CD4-positive, alpha-beta memory T cell (primary cell): Measurements from ENCODE around the gene PIK3R4. TPM values are rescaled to one million over a fixed set of nuclear protein-coding genes. Genes with fewer than 3 reads are reported as not detected.

Experiments
- CTCF ChIA-PET: fragments of 350-600 bp; sonication (Branson Sonifier 250); formaldehyde crosslinking; loops from one replicate; lab custom pipeline; 2021; ENCODE audit warnings: inconsistent platforms; ENCODE audit not compliant: partially characterized antibody; lab: Charles Lee
- POLR2A ChIA-PET: fragments of 350-600 bp; sonication (Branson Sonifier 250); formaldehyde crosslinking; loops from one replicate; lab custom pipeline; 2021; ENCODE audit not compliant: partially characterized antibody; lab: Charles Lee
- DNase-seq, 5 donors: peaks; one replicate each; pipeline versions ENCODE4 v3.0.0 to v3.0.0-alpha.2; 2020 to 2022; ENCODE audit warnings: mixed read lengths in 1 of 5
- H3K27ac ChIP-seq: one replicate; pipeline ENCODE4 v1.7.0; 2013; ENCODE audit warnings: low read depth, low read length
- H3K27me3 ChIP-seq: 2 replicates; pipeline ENCODE4 v1.7.0; 2013; ENCODE audit warnings: mild to moderate bottlenecking, low read length, moderate library complexity; ENCODE audit not compliant: insufficient read depth
- H3K36me3 ChIP-seq: 2 replicates; pipeline ENCODE4 v1.7.0; 2013; ENCODE audit warnings: mild to moderate bottlenecking, low read length, moderate library complexity; ENCODE audit not compliant: insufficient read depth
- H3K4me1 ChIP-seq: 2 replicates; pipeline ENCODE4 v1.7.0; 2013; ENCODE audit warnings: mild to moderate bottlenecking, low read length, moderate library complexity; ENCODE audit not compliant: insufficient read depth
- H3K4me3 ChIP-seq, 2 donors: one replicate each; pipeline ENCODE4 v1.7.0; 2013; ENCODE audit warnings: low read length in 2 of 2, mild to moderate bottlenecking in 1 of 2
- H3K9me3 ChIP-seq, 2 donors: one replicate each; pipeline ENCODE4 v1.7.0; 2013; ENCODE audit warnings: low read length in 2 of 2, control low read depth in 1 of 2; ENCODE audit not compliant: control insufficient read depth in 1 of 2
- H3K27ac Mint-ChIP-seq, 7 donors: one replicate each; pipeline ENCODE4 v1.8.0; 2020 to 2021; ENCODE audit warnings: mixed read lengths in 7 of 7, mild to moderate bottlenecking in 6 of 7, inconsistent platforms in 3 of 7, moderate library complexity in 3 of 7
- H3K27me3 Mint-ChIP-seq, 2 donors: one replicate each; pipeline ENCODE4 v1.8.0; 2020 to 2021; ENCODE audit warnings: mixed read lengths in 2 of 2
- H3K36me3 Mint-ChIP-seq, 2 donors: one replicate each; pipeline ENCODE4 v1.8.0; 2020 to 2021; ENCODE audit warnings: mixed read lengths in 2 of 2, inconsistent platforms in 1 of 2, mild to moderate bottlenecking in 1 of 2
- H3K4me1 Mint-ChIP-seq, 4 donors: one replicate each; pipeline ENCODE4 v1.8.0; 2020 to 2021; ENCODE audit warnings: mixed read lengths in 4 of 4, mild to moderate bottlenecking in 1 of 4
- H3K4me3 Mint-ChIP-seq, 8 donors: one replicate each; pipeline ENCODE4 v1.8.0; 2020 to 2021; ENCODE audit warnings: mixed read lengths in 8 of 8, mild to moderate bottlenecking in 7 of 8, moderate library complexity in 6 of 8, inconsistent platforms in 3 of 8
- H3K9me3 Mint-ChIP-seq, 8 donors: one replicate each; pipeline ENCODE4 v1.8.0; 2020 to 2021; ENCODE audit warnings: mixed read lengths in 8 of 8, mild to moderate bottlenecking in 5 of 8, inconsistent platforms in 3 of 8, moderate library complexity in 1 of 8
- intact Hi-C: fragments of 100-400 bp; cut with micrococcal nuclease; formaldehyde crosslinking; loops from one replicate; pipeline ENCODE4 v1.15.1; 2023
- polyA plus RNA-seq, 2 donors: library from polyadenylated mRNA; unstranded; fragments of 300-500 nt; fragmentation: Illumina TruSeq; gene quantifications; one replicate each; pipeline ENCODE4 v1.2.3, GENCODE V29; 2021
- total RNA-seq, 2 experiments: library from RNA; stranded (reverse); gene quantifications; one replicate each; pipeline ENCODE4 v1.2.3, GENCODE V29; 2021

The PIK3R4 gene
- total RNA-seq = 10 to 100 TPM; 29.1 to 33.2 TPM
- polyA plus RNA-seq = 10 to 100 TPM; 18.7 to 32.9 TPM

DNA sequence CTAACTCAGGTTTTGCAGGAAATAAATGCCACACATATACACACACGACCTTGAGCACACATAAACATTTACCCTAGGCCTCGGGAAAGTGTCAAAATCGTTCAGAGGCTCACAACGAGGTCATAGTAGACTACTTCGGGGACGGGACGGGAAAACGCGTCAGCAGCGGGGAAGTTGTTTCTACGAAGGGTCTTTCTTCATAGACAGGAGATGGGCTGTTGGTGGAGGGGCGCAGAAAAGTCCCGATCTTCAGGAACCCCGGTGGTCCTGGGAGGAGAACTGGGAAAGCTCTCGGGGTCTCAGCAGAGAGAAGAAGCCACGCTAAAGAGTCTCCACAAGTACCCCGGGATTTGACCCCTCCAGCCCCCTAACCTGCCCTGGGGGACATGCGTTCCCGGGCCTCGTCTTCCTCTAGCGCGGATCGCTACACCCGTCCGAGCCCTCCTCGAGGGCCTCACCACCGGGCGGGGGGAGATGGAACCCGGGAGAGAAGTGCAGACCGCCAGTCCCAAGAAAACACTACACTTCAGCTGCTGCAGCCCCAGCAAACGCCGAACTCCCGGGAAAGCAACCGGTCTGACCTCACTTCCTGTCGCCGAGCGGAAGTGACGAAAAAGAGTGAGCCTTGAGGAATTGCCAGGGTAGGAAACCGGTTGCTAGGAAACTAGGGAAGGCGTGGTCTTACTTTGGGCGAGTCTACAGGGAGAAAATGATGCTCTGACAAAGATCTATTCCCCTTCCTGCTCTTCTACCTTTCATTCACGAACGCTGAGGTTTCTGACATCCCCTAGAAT lies at the start of gene PIK3R4:
Gene PIK3R4 (minus strand): TSS at position 584 of the 794 bp plus-strand sequence. CDS start 1,611 bp downstream, outside the sequence.
- Histone ChIP-seq H3K4me3 (peak within 1 kb of the TSS; percentile 99 to 100), H3K4me1 (peaks cover 47% of the 10 kb centered on the region), H3K36me3 (peaks cover 6% of the 10 kb centered on the region), H3K9me3 (no peaks in the 10 kb centered on the region), H3K27me3 (no peaks in the 10 kb centered on the region), H3K27ac (peak within 1 kb of the TSS; percentile 91)
- H3K4me1 Mint-ChIP-seq = peaks cover 33 to 59% (median 49%) of the 10 kb centered on the region in 4 donors
- peaks cover 0 to 3% of the 10 kb centered on the region in 2 donors for H3K27me3 Mint-ChIP-seq
- CTCF ChIA-PET = interaction anchor here (0.9 to 5.4 kb wide), 5 partner anchors 8 to 147 kb away, joined by 3 to 29 read pairs (median 5); partner anchors contain the start of gene ATP2C1
- H3K27ac Mint-ChIP-seq = peak within 1 kb of the TSS in 6 of 7 donors; percentile 97 to 99 (median 98)
- peaks cover 0 to 2% (median 0%) of the 10 kb centered on the region in 8 donors for H3K9me3 Mint-ChIP-seq
- H3K4me3 Mint-ChIP-seq = peak within 1 kb of the TSS; percentile 90 to 95 (median 92)
- POLR2A ChIA-PET = interaction anchor here (0.7 to 3.9 kb wide), 4 partner anchors 133 to 1671 kb away, joined by 4 to 29 read pairs (median 6); partner anchors contain the start of genes ASTE1, ATP2C1, DNAJC13 and NEK11
- peak; percentile 93 to 99 (median 95) for DNase-seq
- peaks cover 22 to 34% of the 10 kb centered on the region in 2 donors for H3K36me3 Mint-ChIP-seq
- intact Hi-C loops = loop anchor here (1.0 to 10.0 kb wide), 10 partner anchors 13 to 1976 kb away; partner anchors contain the start of genes ASTE1, DNAJC13, MRPL3 and NEK11

DNA sequence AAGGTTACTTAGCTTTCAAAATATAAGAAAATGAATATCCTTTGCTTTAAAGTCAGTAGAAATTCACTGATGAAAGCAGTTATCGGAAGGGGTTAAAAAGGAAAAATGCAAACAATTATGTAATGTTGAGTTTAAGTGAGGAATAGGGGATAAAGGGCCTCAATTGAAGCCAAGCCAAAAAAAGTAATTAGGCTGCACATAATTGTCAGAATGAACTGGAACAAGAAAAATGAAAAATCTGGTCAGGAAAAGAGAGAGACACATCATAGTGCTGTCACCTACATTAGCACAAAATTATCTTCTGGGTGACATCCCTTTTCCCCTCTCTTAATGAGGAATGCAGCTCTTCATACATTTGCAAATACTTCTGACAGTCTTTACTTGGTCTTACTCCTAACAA lies 48.8 kb upstream of the PIK3R4 start:
- no peaks in the 10 kb centered on the region for H3K4me1 ChIP-seq
- no peaks in the 10 kb centered on the region for H3K9me3 Mint-ChIP-seq
- H3K27me3 Mint-ChIP-seq = peaks cover 7 to 20% of the 10 kb centered on the region in 2 donors
- H3K4me1 Mint-ChIP-seq = no peaks in the 10 kb centered on the region
- DNase-seq = no peak
- H3K27me3 ChIP-seq = no peaks in the 10 kb centered on the region
- ChIA-PET CTCF (interaction anchor here (0.9 kb wide), 1 partner anchor 9 kb away, joined by 5 read pairs; no protein-coding TSS in a partner anchor), POLR2A (no interaction called here)
- H3K4me3 ChIP-seq = no peak overlapping the region
- H3K36me3 ChIP-seq = no peaks in the 10 kb centered on the region
- no peaks in the 10 kb centered on the region for H3K36me3 Mint-ChIP-seq
- H3K27ac ChIP-seq = no peak overlapping the region
- no peak overlapping the region for H3K4me3 Mint-ChIP-seq
- no peaks in the 10 kb centered on the region for H3K9me3 ChIP-seq
- intact Hi-C loops = no loop called here
- no peak overlapping the region for H3K27ac Mint-ChIP-seq

GRCh38 chr3:130792246-130792645 lies 45.6 kb upstream of the PIK3R4 start:
- intact Hi-C loops = no loop called here
- POLR2A ChIA-PET = no interaction called here

DNA sequence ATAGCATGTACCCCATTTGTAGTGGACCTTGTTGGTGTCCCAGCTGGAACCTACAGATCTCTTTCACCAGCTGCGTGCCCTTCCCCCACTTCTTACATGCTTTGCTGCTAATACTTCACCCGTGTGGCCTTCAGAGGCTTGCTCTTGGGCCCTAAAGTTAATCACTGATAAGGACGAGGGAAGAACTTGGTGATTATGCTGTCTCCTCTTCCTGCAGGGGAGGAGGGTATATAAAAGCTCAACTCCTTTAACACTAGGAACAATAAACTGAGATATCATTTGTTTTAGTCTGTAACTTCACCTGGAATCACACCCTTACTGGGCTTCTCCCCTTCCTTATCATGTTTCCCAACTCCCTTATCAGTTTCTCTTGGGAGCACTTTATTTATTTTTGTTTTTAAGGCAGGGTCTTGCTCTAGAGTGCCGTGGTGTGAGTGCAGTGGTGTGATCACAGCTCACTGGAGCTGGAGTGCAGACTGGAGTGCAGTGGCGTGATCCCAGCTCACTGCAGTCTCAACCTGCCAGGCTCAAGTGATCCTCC lies 43.2 kb upstream of the PIK3R4 start:
- H3K9me3 Mint-ChIP-seq = no peaks in the 10 kb centered on the region
- DNase-seq = no peak
- H3K36me3 Mint-ChIP-seq = no peaks in the 10 kb centered on the region
- peaks cover 8 to 17% of the 10 kb centered on the region in 2 donors for H3K27me3 Mint-ChIP-seq
- no peak overlapping the region for H3K27ac Mint-ChIP-seq
- ChIA-PET CTCF (no interaction called here), POLR2A (no interaction called here)
- intact Hi-C loops = no loop called here
- Histone ChIP-seq H3K27ac (no peak overlapping the region), H3K36me3 (no peaks in the 10 kb centered on the region), H3K4me3 (no peak overlapping the region), H3K4me1 (no peaks in the 10 kb centered on the region), H3K27me3 (no peaks in the 10 kb centered on the region), H3K9me3 (no peaks in the 10 kb centered on the region)
- H3K4me1 Mint-ChIP-seq = no peaks in the 10 kb centered on the region
- no peak overlapping the region for H3K4me3 Mint-ChIP-seq

More at GRCh38 chr3:130792246-130792645, 45.6 kb upstream of the PIK3R4 start:
- Histone ChIP-seq H3K4me1 (no peaks in the 10 kb centered on the region), H3K27me3 (no peaks in the 10 kb centered on the region), H3K36me3 (no peaks in the 10 kb centered on the region), H3K27ac (no peak overlapping the region), H3K9me3 (no peaks in the 10 kb centered on the region), H3K4me3 (no peak overlapping the region)
- Mint-ChIP-seq H3K27me3 (peaks cover 8 to 17% of the 10 kb centered on the region in 2 donors), H3K27ac (no peak overlapping the region), H3K4me1 (no peaks in the 10 kb centered on the region), H3K36me3 (no peaks in the 10 kb centered on the region), H3K9me3 (no peaks in the 10 kb centered on the region), H3K4me3 (no peak overlapping the region)
- CTCF ChIA-PET = no interaction called here
- DNase-seq = no peak

DNA sequence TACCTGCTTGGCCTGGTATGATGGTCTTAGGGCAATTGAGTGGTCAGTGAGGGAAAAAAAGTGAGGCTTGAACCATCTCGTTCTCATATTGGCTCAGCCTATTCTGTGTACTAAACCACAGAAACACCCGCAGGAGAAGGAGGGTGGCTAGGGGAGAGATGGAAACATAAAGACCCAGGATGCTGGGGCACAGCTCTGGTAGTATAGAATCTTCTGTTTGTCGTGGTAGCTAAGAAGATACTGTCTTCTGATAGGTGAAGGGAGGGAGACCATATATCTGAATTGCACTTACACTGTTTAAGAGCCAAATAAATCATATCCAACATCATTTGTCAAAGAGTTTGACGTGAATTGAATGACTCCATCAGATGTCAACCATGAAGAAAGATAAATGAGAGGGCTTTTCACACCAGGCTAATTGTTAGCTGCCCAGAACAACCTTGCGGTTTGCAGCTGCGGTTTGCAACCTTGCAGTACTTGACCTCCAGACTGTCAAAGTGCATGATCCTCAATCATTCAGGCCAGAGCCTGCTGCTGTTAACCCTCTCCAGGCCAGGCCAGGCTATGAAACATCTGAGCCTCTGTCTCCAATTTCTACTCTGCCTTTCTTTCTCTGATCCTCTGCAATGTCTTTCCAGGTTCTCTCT lies 40.9 kb upstream of the PIK3R4 start:
- H3K4me3 ChIP-seq = no peak overlapping the region
- H3K9me3 ChIP-seq = no peaks in the 10 kb centered on the region
- no peaks in the 10 kb centered on the region for H3K4me1 ChIP-seq
- Mint-ChIP-seq H3K36me3 (no peaks in the 10 kb centered on the region), H3K27me3 (peaks cover 6 to 9% of the 10 kb centered on the region in 2 donors), H3K27ac (peak overlapping the region in 1 of 7 donors; percentile 13), H3K4me1 (no peaks in the 10 kb centered on the region), H3K9me3 (no peaks in the 10 kb centered on the region), H3K4me3 (no peak overlapping the region)
- no peaks in the 10 kb centered on the region for H3K36me3 ChIP-seq
- intact Hi-C loops = no loop called here
- POLR2A ChIA-PET = no interaction called here
- H3K27ac ChIP-seq = no peak overlapping the region
- CTCF ChIA-PET = no interaction called here
- DNase-seq = no peak
- no peaks in the 10 kb centered on the region for H3K27me3 ChIP-seq

DNA sequence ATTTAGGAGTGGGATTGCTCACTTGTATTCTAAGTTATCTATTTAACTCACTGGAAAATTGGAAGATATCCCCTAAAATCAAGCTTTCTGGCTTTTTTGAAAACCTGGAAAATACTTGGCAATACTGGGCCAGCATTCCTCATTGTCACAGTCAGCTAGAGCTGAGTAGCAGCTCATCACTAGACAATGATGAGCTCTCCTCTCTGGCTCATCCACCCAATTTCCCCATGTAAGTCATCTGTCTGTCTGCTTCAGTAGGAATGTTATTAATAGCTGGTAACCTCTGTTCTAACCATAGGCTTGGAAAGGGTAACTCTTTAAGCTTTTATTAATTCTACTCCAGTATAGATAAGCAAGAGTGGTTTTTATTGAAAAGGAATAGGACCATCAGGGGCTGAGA lies 39.7 kb upstream of the PIK3R4 start:
- intact Hi-C loops = no loop called here
- no peak for DNase-seq
- Histone ChIP-seq H3K4me1 (no peaks in the 10 kb centered on the region), H3K36me3 (no peaks in the 10 kb centered on the region), H3K27ac (no peak overlapping the region), H3K9me3 (no peaks in the 10 kb centered on the region), H3K27me3 (no peaks in the 10 kb centered on the region), H3K4me3 (no peak overlapping the region)
- no peaks in the 10 kb centered on the region for H3K9me3 Mint-ChIP-seq
- no peaks in the 10 kb centered on the region for H3K4me1 Mint-ChIP-seq
- peaks cover 5 to 6% of the 10 kb centered on the region in 2 donors for H3K27me3 Mint-ChIP-seq
- H3K36me3 Mint-ChIP-seq = no peaks in the 10 kb centered on the region
- no peak overlapping the region for H3K27ac Mint-ChIP-seq
- POLR2A ChIA-PET = no interaction called here
- CTCF ChIA-PET = interaction anchor here (1.1 to 1.2 kb wide), 2 partner anchors 9 to 26 kb away, joined by 4 to 5 read pairs; no protein-coding TSS in a partner anchor
- no peak overlapping the region for H3K4me3 Mint-ChIP-seq

GRCh38 chr3:130783629-130784028 lies 37.0 kb upstream of the PIK3R4 start:
- no peaks in the 10 kb centered on the region for H3K36me3 Mint-ChIP-seq
- Histone ChIP-seq H3K27me3 (no peaks in the 10 kb centered on the region), H3K9me3 (no peaks in the 10 kb centered on the region), H3K4me1 (no peaks in the 10 kb centered on the region), H3K4me3 (no peak overlapping the region), H3K36me3 (no peaks in the 10 kb centered on the region), H3K27ac (no peak overlapping the region)
- no peaks in the 10 kb centered on the region for H3K9me3 Mint-ChIP-seq
- no peak for DNase-seq
- no peaks in the 10 kb centered on the region for H3K4me1 Mint-ChIP-seq
- intact Hi-C loops = no loop called here
- CTCF ChIA-PET = no interaction called here
- H3K27me3 Mint-ChIP-seq = peaks cover 0 to 1% of the 10 kb centered on the region in 2 donors
- POLR2A ChIA-PET = no interaction called here
- H3K4me3 Mint-ChIP-seq = no peak overlapping the region
- no peak overlapping the region for H3K27ac Mint-ChIP-seq
